Erythroblast (primary cell): ENCODE results near the gene IPO11.
"Not testable (repeated sequence)": the region's sequence is repeated elsewhere in the genome, so short reads cannot be mapped to it uniquely, and the experiment has no call there.

Experiments
- DNase-seq, 2 experiments: peaks; one replicate each; lab custom pipeline; 2025; lab: John Stamatoyannopoulos, UW
- GATA1 ChIP-seq: IDR thresholded peaks from 2 replicates; pipeline ENCODE4 v1.6.1; 2011; ENCODE audit warnings: low read depth, mild to moderate bottlenecking, control low read depth, low read length, moderate library complexity
- POLR2A ChIP-seq: IDR thresholded peaks from 2 replicates; pipeline ENCODE4 v1.6.1; 2011; ENCODE audit warnings: mild to moderate bottlenecking, low read length

The IPO11 gene

DNA sequence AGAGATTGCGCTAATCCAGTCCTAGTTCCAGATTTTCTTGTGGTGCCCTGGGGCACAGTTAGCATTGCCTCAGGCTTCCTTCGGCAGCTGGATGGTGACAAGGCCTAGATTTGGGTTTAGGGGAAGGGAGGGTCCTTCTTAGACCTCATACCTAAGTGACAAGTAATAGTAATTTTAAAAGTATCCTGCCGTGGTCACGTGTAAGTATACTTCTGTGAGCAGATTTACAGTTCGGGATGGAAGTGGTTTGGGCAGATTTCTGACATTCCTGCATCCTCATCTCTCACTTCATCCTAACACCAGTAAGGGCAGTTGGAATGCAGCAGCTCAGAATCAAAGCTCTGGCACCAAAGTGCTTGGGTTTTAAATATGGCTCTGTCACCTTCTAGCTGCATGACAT, 237.6 kb downstream of the IPO11 start:
- TF ChIP-seq GATA1 (no peak), POLR2A (no peak)
- DNase-seq, result no peak

DNA sequence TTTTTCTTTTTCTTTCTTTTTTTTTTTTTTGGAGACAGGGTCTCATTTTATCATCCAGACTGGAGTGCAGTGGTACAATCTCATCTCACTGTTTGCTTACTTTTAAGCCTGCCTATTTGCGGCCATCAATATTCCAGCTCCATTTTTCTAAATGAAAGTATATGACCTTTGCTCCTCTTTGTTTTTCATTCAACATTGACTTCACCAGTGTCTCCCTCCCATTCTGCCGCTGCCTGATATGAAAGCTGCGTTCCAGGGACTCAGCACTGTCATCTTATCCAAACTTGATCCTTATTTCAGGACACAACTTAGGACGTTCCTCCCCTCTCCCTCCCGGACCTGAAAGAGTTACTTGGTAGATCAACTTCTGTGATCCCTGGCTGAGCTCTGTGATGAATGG, 239.7 kb downstream of the IPO11 start:
- TF ChIP-seq POLR2A, result no peak
- no peak for TF ChIP-seq GATA1

DNA sequence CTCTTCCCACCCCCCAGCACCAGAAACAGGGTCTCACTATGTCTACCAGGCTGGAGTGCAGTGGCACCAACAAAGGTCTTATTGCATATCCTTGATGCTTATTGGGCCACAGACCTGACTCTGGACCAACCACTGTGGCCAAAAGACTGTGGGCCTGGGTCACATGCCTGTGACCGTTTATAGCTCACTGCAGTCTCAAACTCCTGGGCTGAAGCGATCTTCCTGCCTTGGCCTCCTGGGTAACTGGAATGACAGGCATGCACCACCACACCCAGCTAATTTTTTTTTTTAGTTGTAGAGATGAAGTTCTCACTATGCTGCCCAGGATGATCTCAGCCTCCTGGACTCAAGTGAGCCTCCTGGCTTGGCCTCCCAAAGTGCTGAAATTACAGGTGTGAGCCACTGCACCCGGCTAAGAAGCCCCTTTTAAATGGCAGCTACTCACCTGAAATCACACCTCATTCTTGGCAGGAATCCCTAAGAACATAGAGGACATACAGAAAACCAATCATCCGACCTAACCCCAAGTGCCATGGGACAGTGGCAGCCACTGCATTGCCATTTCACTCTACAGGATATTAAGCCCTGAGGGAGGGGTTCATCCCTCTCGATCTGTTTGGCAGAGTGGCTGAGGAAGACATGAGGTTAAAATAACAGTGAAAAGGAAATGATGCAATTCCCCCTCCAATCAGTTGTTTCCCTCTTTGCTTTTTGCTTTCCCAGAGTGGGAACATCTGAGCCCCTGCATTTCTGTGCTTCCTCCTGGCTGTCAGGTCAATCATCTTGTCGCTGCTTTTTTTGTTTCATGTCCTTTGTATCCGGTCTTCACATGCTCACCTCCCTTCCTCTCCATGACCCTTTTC, 240.7 kb downstream of the IPO11 start:
- no peak for DNase-seq
- TF ChIP-seq GATA1, result no peak
- TF ChIP-seq POLR2A, result no peak

More for the DNA sequence above, 239.7 kb downstream of the IPO11 start:
- DNase-seq, result no peak

DNA sequence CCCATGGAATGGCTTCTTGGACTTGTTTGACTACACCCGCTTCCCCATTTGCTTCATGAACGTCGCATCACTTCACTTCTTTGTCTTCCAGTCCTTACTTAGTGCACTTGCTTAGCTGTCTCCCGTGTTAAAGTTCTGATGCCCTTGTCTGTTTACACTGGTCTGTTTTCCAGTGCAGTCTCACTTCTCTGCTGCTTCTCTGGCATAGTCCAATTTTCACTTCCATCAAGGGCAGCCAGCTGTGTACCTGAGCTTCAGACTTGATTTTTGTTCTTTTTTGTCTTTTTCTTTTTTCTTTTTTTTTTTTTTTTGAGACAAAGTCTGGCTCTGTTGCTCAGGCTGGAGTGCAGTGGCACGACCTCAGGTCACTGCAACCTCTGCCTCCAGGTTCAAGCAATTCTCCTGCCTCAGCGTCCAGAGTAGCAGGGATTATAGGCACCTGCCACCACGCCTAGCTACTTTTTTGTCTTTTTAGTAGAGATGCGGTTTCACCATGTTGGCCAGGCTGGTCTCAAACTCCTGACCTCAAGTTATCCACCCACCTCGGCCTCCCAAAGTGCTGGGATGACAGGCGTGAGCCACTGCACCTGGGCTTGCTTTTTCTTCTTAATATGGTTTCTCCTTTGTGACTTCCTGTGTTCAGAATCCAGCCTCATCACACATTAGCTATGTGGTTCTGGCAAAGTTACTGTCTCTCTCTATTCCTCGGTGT, 241.5 kb downstream of the IPO11 start:
- no peak for TF ChIP-seq POLR2A
- no peak for DNase-seq

DNA sequence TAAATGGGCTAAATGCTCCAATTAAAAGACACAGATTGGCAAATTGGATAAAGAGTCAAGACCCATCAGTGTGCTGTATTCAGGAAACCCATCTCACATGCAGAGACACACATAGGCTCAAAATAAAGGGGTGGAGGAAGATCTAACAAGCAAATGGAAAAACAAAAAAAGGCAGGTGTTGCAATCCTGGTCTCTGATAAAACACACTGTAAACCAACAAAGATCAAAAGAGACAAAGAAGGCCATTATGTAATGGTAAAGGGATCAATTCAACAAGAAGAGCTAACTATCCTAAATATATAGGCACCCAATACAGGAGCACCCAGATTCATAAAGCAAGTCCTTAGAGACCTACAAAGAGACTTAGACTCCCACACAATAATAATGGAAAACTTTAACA, 245.2 kb downstream of the IPO11 start:
- DNase-seq, result not testable (repeated sequence)

DNA sequence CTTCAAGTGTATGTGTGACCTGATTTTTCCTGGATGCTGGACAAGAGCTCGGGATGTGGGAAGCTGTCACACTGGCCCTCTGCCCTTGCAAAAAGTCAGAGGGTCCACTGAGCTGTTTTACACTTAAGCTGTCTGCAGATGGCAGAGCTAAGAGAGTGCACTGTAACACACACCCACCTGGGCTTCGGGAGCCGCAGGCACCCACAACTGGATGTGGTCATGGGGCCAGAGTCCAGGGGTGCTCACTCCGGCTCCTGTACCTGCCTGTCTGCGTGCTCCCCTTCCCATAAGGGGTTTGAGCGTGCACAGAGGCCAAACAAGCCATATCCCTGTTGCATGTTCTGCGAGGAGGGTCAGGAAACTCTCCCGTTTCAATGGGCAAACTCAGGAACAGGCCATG, 248.6 kb downstream of the IPO11 start:
- TF ChIP-seq POLR2A (no peak), GATA1 (no peak)
- DNase-seq, result no peak

DNA sequence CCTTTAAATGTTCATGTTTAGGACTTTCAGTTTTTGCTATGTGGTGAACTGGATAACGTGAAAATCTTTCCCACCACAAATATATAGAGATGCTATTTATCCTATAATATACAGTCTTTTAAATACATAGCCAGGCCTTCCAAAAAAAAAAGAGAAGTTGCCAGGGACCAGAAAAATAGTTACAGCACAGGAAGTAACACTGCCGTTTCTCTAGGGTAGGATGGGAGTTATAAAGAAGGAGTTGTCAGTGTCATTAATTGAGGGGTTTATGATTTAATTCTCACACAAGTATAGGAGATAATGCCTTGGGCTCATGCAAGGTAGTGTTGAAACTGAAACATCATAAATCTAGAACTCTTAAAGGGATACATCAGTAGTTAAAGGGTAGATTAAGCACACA, 250.0 kb downstream of the IPO11 start:
- no peak for DNase-seq
- TF ChIP-seq GATA1 (no peak), POLR2A (no peak)

DNA sequence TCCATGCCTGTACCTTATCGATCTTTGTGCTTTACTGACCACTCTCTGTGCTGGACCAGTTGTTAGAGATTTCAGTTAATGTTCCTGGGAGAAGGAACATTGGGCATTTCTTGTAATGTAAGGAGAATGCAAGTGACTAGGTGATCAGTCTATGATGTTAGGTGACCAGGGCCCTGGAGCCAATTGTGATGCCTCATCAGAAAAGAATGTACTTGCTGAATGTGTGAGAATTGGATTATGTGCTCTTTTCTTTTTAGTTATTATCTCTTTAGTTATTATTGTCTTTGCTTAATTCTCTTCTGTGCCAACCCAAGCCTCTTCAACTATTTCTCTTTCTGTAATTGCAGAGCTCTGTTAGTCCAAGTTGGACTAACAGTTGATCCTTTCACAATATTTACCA, 258.9 kb downstream of the IPO11 start:
- TF ChIP-seq POLR2A (no peak), GATA1 (no peak)
- no peak for DNase-seq

DNA sequence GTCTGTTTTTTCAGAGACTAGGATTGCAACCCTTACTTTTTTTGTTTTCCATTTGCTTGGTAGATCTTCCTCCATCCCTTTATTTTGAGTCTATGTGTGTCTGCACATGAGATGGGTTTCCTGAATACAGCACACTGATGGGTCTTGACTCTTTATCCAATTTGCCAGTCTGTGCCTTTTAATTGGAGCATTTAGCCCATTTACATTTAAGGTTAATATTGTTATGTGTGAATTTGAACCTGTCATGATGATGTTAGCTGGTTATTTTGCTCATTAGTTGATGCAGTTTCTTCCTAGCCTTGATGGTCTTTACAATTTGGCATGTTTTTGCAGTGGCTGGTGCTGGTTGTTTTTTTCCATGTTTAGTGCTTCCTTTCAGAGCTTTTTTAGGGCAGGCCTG, 264.0 kb downstream of the IPO11 start:
- not testable (repeated sequence) for DNase-seq
